Brain microvascular endothelial cell (primary cell): ENCODE results near the gene LAPTM5.

ENCODE experiments used
- DNase-seq: peaks from one replicate; pipeline ENCODE4 v3.0.0-alpha.2; 2020
- H3K27ac ChIP-seq: fragments of 250-450 bp; sonication (Bioruptor Pico); 2 replicates; pipeline ENCODE4 v1.5.1; 2020; ENCODE audit warnings: mild to moderate bottlenecking, moderate library complexity
- H3K27me3 ChIP-seq: fragments of 250-450 bp; sonication (Bioruptor Pico); replicated peaks from 2 replicates; pipeline ENCODE4 v1.5.1; 2020; ENCODE audit warnings: mild to moderate bottlenecking
- H3K36me3 ChIP-seq: fragments of 250-450 bp; sonication (Bioruptor Pico); replicated peaks from 2 replicates; pipeline ENCODE4 v1.5.1; 2020; ENCODE audit warnings: mild to moderate bottlenecking
- H3K4me3 ChIP-seq: 2 replicates; pipeline ENCODE4 v1.5.1; 2011; ENCODE audit warnings: low read depth, mild to moderate bottlenecking, control low read depth, low read length, moderate library complexity
- in situ Hi-C: cut with HindIII; loops from 2 replicates; pipeline ENCODE4 v1.10.0; 2017; ENCODE audit warnings: low sequenced_read_pairs, low pct_ligation_motif_present
- TF ChIP-seq, protein P1 (sequence below): IDR thresholded peaks from 2 replicates; pipeline ENCODE4 v1.5.1; 2011; ENCODE audit warnings: low read depth, mild to moderate bottlenecking, moderate library complexity, low read length, control low read depth, inconsistent platforms; ENCODE audit errors: missing control alignments

Gene LAPTM5

DNA sequence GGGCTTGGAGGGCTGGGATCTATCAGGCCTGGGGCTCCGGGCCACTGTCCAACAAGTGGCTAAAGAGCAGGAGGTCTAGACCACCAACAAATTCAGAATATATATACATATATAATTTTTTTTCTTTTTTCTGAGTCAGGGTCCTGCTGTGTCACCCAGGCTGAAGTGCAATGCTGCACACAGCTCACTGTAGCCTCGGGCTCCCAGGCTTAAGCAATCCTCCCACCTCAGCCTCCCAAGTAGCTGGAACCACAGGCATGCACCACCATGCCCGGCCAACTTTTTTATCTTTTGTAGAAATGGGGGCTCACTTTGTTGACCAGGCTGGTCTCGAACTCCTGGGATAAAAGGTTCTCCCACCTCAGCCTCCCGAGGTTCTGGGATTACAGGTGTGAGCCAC lies 6.8 kb upstream of the LAPTM5 start:
- Histone ChIP-seq H3K27ac (no peak overlapping the region), H3K36me3 (no peaks in the 10 kb centered on the region), H3K27me3 (no peaks in the 10 kb centered on the region), H3K4me3 (no peak overlapping the region)
- TF ChIP-seq, protein P1, sequence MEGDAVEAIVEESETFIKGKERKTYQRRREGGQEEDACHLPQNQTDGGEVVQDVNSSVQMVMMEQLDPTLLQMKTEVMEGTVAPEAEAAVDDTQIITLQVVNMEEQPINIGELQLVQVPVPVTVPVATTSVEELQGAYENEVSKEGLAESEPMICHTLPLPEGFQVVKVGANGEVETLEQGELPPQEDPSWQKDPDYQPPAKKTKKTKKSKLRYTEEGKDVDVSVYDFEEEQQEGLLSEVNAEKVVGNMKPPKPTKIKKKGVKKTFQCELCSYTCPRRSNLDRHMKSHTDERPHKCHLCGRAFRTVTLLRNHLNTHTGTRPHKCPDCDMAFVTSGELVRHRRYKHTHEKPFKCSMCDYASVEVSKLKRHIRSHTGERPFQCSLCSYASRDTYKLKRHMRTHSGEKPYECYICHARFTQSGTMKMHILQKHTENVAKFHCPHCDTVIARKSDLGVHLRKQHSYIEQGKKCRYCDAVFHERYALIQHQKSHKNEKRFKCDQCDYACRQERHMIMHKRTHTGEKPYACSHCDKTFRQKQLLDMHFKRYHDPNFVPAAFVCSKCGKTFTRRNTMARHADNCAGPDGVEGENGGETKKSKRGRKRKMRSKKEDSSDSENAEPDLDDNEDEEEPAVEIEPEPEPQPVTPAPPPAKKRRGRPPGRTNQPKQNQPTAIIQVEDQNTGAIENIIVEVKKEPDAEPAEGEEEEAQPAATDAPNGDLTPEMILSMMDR: no peak
- in situ Hi-C loops: no loop called here
- no peak for DNase-seq

DNA sequence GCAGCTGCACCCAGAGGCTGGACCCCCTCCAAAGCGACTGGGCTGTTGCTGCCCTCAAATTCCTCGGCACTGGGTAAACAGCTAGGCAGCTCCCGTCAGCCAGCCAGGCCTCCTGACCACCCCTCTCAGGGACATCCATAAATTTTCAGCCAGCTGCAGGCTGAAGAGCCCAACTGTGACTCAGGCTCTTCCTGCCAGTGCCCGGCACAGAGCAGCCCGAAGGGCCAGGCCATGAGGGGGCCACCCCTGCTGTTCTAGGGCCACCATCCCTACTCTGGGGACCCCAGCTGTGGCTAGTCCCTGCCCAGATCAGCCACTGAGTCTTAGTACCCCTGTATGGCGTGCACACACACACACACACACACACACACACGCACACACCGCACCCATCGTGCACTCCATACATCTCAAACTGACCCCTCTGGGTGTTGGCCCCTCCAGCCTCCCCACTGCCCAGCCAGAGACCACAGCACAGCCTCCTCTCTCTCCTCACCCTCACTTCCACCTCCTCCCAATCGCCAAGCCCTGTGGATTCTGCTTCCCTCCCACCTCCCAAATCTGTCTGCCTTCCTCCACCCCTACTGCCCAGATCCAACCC lies 6.2 kb upstream of the LAPTM5 start:
- Histone ChIP-seq H3K4me3 (no peak overlapping the region), H3K27me3 (no peaks in the 10 kb centered on the region), H3K36me3 (no peaks in the 10 kb centered on the region), H3K27ac (no peak overlapping the region)
- TF ChIP-seq, protein P1: no peak
- in situ Hi-C loops: no loop called here
- DNase-seq: peak; percentile 4

DNA sequence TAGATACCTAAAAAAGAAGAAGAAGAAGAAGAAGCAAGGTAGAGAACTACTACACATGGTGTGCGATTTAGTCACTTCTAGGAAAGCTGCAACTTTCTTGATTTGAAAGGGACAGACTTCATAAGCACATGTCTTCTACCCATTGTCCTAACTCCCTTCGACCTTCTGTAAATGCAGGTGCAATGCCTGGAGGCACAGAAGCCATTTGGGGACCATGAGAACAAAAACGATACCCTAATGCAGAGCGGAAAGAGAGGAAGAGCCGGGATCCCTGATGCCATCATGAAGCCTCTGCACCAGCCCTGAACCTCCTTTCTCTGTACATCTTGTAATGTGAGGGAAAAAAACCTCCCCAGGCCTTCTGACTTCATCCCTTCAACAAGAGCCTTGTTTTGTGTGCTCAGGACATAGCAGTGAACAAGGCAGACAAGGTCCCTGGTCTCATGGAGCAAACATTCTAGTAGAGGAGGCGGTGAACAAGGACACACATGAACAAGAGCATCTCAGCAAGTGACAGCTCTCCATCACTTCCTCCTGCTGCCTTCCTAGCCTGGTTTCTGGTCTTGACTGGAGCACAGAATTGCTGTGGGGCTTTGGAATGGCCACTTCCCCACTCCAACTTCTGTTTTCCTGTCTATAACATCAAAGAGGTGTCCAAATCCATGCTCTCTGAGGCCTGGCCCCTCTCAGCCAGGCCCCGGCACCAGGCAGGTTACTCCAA lies 5.5 kb upstream of the LAPTM5 start:
- Histone ChIP-seq H3K4me3 (no peak overlapping the region), H3K36me3 (no peaks in the 10 kb centered on the region), H3K27ac (no peak overlapping the region), H3K27me3 (no peaks in the 10 kb centered on the region)
- TF ChIP-seq, protein P1: no peak
- in situ Hi-C loops: no loop called here
- DNase-seq: no peak

DNA sequence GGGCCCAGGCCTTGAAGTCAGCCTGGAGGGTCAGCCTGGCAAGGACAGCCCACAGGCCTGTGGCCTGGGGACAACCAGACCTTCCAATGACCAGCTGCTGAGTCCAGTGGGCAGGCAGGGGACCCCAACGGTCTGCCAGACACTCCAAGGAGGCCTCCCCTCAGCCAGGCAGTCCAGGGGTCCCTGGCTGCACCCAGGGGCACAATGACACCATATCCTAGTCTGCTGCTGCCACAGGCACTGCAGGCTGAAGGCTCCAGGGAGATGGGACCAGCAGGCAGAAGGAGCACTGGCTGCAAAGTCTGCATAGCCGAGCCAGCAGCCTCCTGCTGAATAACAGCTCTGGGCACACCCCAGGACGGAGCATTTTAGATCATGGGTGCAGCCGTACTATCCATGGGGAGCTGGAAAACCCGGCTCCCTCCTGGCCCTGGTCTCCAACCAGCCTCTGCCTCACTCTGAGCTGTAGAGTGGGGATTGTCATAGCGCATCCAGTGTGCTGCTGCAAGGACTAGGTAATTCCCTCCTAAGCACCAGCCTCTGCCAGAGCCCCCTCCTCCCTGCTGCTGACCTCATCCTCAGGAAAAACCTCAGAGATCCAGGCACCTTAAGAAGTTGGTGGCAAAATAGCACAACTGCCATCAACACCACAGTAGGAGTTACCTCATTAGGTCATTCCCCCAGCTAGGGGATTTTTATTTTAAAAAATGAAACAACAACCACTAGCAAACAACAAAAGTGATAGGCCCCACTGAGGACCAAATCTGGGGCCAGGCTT lies 4.8 kb upstream of the LAPTM5 start:
- H3K36me3 ChIP-seq: no peaks in the 10 kb centered on the region
- DNase-seq: no peak
- no peak overlapping the region for H3K4me3 ChIP-seq
- H3K27ac ChIP-seq: no peak overlapping the region
- H3K27me3 ChIP-seq: no peaks in the 10 kb centered on the region
- in situ Hi-C loops: no loop called here
- TF ChIP-seq, protein P1: no peak

DNA sequence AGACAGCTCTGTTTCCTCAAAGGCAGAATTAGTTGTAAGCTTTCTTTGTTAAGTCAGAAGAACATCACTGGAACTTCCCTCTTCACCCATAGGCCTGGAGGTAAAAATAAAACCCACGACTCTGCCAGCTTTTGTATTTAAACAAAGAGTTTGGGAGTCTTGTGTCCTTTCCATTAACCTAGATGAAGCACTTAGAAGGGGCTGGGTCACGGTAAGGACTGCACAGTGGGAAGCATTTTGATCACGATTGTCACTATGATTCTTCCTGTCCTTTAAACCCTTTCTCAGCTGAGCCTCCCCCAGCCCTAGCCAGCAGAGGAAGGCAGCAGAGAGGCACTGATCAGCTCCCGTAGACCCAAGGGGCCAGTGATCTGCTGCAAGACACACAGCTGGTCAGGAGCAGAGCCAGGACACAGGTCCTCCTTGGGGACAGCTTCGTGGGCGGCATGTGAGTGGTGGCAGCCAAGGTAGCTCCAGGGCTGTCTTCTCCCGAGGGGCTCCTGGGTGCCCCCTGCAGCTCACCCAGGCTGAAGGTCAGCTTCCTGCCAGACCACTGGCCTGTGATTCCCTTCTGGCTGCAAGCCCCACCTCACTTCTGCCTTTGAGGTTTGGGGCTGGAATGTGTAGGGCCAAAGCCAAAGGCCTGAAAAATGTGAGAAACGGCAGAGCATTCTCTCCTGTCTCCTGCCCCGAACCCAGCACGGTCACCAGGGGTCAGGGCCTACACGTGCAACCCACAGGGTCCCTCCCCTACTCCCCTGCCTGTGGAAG lies 4.0 kb upstream of the LAPTM5 start:
- no peak overlapping the region for H3K4me3 ChIP-seq
- in situ Hi-C loops: no loop called here
- no peaks in the 10 kb centered on the region for H3K36me3 ChIP-seq
- no peak for DNase-seq
- TF ChIP-seq, protein P1: no peak
- H3K27ac ChIP-seq: no peak overlapping the region
- H3K27me3 ChIP-seq: no peaks in the 10 kb centered on the region
